WTC11 (cell line): ENCODE data around the gene NDOR1. TPM values are rescaled to one million over a fixed set of nuclear protein-coding genes. Genes with fewer than 3 reads are reported as not detected.

Experiments used
- ATAC-seq: fragments of 200-7000 bp; cut with Tn5 transposase; 2 replicates; pipeline ENCODE4 v1.10.0; 2021; ENCODE audit warnings: mild to moderate bottlenecking, moderate library complexity
- CTCF ChIA-PET: fragments of 300-600 bp; sonication (Branson Sonifier 250); formaldehyde crosslinking; loops from one replicate; lab custom pipeline; 2021; ENCODE audit warnings: antibody characterized with exemption; lab: Charles Lee
- POLR2A ChIA-PET: fragments of 350-600 bp; sonication (Branson Sonifier 250); formaldehyde crosslinking; loops from one replicate; lab custom pipeline; 2021; ENCODE audit warnings: antibody characterized with exemption; lab: Charles Lee
- DNase-seq: peaks from one replicate; pipeline ENCODE4 v3.0.0; 2021; ENCODE audit warnings: low spot score
- H3K27ac Mint-ChIP-seq: 2 replicates; pipeline ENCODE4 v1.8.0; 2021; ENCODE audit warnings: mixed read lengths
- H3K27me3 Mint-ChIP-seq: 2 replicates; pipeline ENCODE4 v1.8.0; 2021; ENCODE audit warnings: low read depth, mild to moderate bottlenecking, moderate library complexity, mixed read lengths
- H3K36me3 Mint-ChIP-seq: 2 replicates; pipeline ENCODE4 v1.8.0; 2021; ENCODE audit warnings: mixed read lengths
- H3K4me1 Mint-ChIP-seq: 2 replicates; pipeline ENCODE4 v1.8.0; 2022; ENCODE audit warnings: mixed read lengths
- H3K4me3 Mint-ChIP-seq: 2 replicates; pipeline ENCODE4 v1.8.0; 2021; ENCODE audit warnings: mild to moderate bottlenecking, moderate library complexity, mixed read lengths
- H3K9me3 Mint-ChIP-seq: 2 replicates; pipeline ENCODE4 v1.8.0; 2021; ENCODE audit warnings: mixed read lengths
- ATF1 ChIP-seq: sonication (generic); formaldehyde crosslinking; IDR thresholded peaks from 2 replicates; pipeline ENCODE4 v1.8.1; 2023; ENCODE audit warnings: mild to moderate bottlenecking, moderate library complexity, missing genetic modification reagents
- ATF2 ChIP-seq: sonication (generic); formaldehyde crosslinking; IDR thresholded peaks from 2 replicates; pipeline ENCODE4 v1.8.1; 2022; ENCODE audit warnings: low read depth, missing genetic modification reagents, borderline replicate concordance
- ATF6 ChIP-seq: sonication (generic); formaldehyde crosslinking; IDR thresholded peaks from 2 replicates; pipeline ENCODE4 v1.8.1; 2023; ENCODE audit warnings: mild to moderate bottlenecking, missing genetic modification reagents
- E2F5 ChIP-seq: sonication (generic); formaldehyde crosslinking; IDR thresholded peaks from 2 replicates; pipeline ENCODE4 v1.8.1; 2022; ENCODE audit warnings: mild to moderate bottlenecking, moderate library complexity, missing genetic modification reagents
- ELF4 ChIP-seq: sonication (generic); formaldehyde crosslinking; IDR thresholded peaks from 2 replicates; pipeline ENCODE4 v1.8.1; 2022; ENCODE audit warnings: low read depth, mild to moderate bottlenecking, moderate library complexity, missing genetic modification reagents
- IRF2 ChIP-seq: sonication (generic); formaldehyde crosslinking; IDR thresholded peaks from 2 replicates; pipeline ENCODE4 v1.8.0; 2022; ENCODE audit warnings: low read depth, missing genetic modification reagents, borderline replicate concordance
- JUN ChIP-seq: sonication (generic); formaldehyde crosslinking; IDR thresholded peaks from 2 replicates; pipeline ENCODE4 v1.8.0; 2023; ENCODE audit warnings: mild to moderate bottlenecking, missing genetic modification reagents
- MXD4 ChIP-seq: fragments of 250-450 bp; sonication (Bioruptor Pico); IDR thresholded peaks from 2 replicates; pipeline ENCODE4 v1.8.0; 2021; ENCODE audit warnings: mild to moderate bottlenecking, moderate library complexity, borderline replicate concordance
- NR1H2 ChIP-seq: sonication (generic); formaldehyde crosslinking; IDR thresholded peaks from 2 replicates; pipeline ENCODE4 v1.9.0; 2021; ENCODE audit warnings: mild to moderate bottlenecking, moderate library complexity, missing genetic modification reagents
- NR3C1 ChIP-seq: sonication (generic); formaldehyde crosslinking; conservative IDR thresholded peaks from 2 replicates; pipeline ENCODE4 v1.8.1; 2023; ENCODE audit warnings: low read depth, mild to moderate bottlenecking, missing genetic modification reagents
- OVOL2 ChIP-seq: fragments of 250-450 bp; sonication (Bioruptor Pico); IDR thresholded peaks from 2 replicates; pipeline ENCODE4 v1.9.0; 2021; ENCODE audit warnings: mild to moderate bottlenecking, borderline replicate concordance
- SMAD3 ChIP-seq: sonication (generic); formaldehyde crosslinking; IDR thresholded peaks from 2 replicates; pipeline ENCODE4 v1.8.0; 2022; ENCODE audit warnings: missing genetic modification reagents, mild to moderate bottlenecking, borderline replicate concordance
- SMAD4 ChIP-seq: sonication (generic); formaldehyde crosslinking; IDR thresholded peaks from 2 replicates; pipeline ENCODE4 v1.8.0; 2022; ENCODE audit warnings: mild to moderate bottlenecking, missing genetic modification reagents
- SP1 ChIP-seq: sonication (generic); formaldehyde crosslinking; conservative IDR thresholded peaks from 2 replicates; pipeline ENCODE4 v1.8.1; 2022; ENCODE audit warnings: missing genetic modification reagents
- USF2 ChIP-seq: sonication (generic); formaldehyde crosslinking; IDR thresholded peaks from 2 replicates; pipeline ENCODE4 v1.8.1; 2023; ENCODE audit warnings: mild to moderate bottlenecking, missing genetic modification reagents, moderate library complexity
- ZNF138 ChIP-seq: sonication (generic); formaldehyde crosslinking; conservative IDR thresholded peaks from 2 replicates; pipeline ENCODE4 v1.8.1; 2022; ENCODE audit warnings: mild to moderate bottlenecking, moderate library complexity, missing genetic modification reagents
- total RNA-seq: library from RNA; stranded (reverse); gene quantifications from 3 replicates; pipeline ENCODE4 v1.2.3, GENCODE V29; 2021
- TF ChIP-seq, protein P1 (sequence below): sonication (generic); formaldehyde crosslinking; IDR thresholded peaks from 2 replicates; pipeline ENCODE4 v1.8.1; 2022; ENCODE audit warnings: missing genetic modification reagents, borderline replicate concordance
- TF ChIP-seq, protein P2 (sequence below): sonication (generic); formaldehyde crosslinking; IDR thresholded peaks from 2 replicates; pipeline ENCODE4 v1.8.1; 2023; ENCODE audit warnings: mild to moderate bottlenecking, missing genetic modification reagents, moderate library complexity
- TF ChIP-seq, protein P3 (sequence below): sonication (generic); formaldehyde crosslinking; IDR thresholded peaks from 2 replicates; pipeline ENCODE4 v1.8.1; 2023; ENCODE audit warnings: mild to moderate bottlenecking, missing genetic modification reagents
- TF ChIP-seq, protein P4 (sequence below): sonication (generic); formaldehyde crosslinking; IDR thresholded peaks from 2 replicates; pipeline ENCODE4 v1.8.1; 2022; ENCODE audit warnings: low read depth, mild to moderate bottlenecking, moderate library complexity, missing genetic modification reagents, borderline replicate concordance

Gene NDOR1
- total RNA-seq, 1 experiment from 2014 or later: 49.0 TPM

- TF ChIP-seq, protein P1, sequence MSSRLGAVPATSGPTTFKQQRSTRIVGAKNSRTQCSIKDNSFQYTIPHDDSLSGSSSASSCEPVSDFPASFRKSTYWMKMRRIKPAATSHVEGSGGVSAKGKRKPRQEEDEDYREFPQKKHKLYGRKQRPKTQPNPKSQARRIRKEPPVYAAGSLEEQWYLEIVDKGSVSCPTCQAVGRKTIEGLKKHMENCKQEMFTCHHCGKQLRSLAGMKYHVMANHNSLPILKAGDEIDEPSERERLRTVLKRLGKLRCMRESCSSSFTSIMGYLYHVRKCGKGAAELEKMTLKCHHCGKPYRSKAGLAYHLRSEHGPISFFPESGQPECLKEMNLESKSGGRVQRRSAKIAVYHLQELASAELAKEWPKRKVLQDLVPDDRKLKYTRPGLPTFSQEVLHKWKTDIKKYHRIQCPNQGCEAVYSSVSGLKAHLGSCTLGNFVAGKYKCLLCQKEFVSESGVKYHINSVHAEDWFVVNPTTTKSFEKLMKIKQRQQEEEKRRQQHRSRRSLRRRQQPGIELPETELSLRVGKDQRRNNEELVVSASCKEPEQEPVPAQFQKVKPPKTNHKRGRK (CRISPR knock-in tag): no peak
- TF ChIP-seq, protein P2, sequence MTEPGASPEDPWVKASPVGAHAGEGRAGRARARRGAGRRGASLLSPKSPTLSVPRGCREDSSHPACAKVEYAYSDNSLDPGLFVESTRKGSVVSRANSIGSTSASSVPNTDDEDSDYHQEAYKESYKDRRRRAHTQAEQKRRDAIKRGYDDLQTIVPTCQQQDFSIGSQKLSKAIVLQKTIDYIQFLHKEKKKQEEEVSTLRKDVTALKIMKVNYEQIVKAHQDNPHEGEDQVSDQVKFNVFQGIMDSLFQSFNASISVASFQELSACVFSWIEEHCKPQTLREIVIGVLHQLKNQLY (CRISPR knock-in tag): no peak
- no peak for TF ChIP-seq E2F5 (CRISPR knock-in tag)
- TF ChIP-seq, protein P3, sequence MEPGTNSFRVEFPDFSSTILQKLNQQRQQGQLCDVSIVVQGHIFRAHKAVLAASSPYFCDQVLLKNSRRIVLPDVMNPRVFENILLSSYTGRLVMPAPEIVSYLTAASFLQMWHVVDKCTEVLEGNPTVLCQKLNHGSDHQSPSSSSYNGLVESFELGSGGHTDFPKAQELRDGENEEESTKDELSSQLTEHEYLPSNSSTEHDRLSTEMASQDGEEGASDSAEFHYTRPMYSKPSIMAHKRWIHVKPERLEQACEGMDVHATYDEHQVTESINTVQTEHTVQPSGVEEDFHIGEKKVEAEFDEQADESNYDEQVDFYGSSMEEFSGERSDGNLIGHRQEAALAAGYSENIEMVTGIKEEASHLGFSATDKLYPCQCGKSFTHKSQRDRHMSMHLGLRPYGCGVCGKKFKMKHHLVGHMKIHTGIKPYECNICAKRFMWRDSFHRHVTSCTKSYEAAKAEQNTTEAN (CRISPR knock-in tag): no peak
Observed at GRCh38 chr9:137231372-137232039, 26.0 kb downstream of the NDOR1 start (continued).

- DNase-seq: no peak
- no peaks in the 10 kb centered on the region for H3K27me3 Mint-ChIP-seq
- no peak for ATAC-seq
- no peaks in the 10 kb centered on the region for H3K9me3 Mint-ChIP-seq
- POLR2A ChIA-PET: no interaction called here
- no peaks in the 10 kb centered on the region for H3K36me3 Mint-ChIP-seq
- H3K4me1 Mint-ChIP-seq: peaks cover 13% of the 10 kb centered on the region
- no peak overlapping the region for H3K4me3 Mint-ChIP-seq
- CTCF ChIA-PET: interaction anchor here (1.2 kb wide), 1 partner anchor 186 kb away, joined by 4 read pairs; the partner anchor contains the start of gene NPDC1
- H3K27ac Mint-ChIP-seq: no peak overlapping the region
- TF ChIP-seq ATF1 (CRISPR knock-in tag) (no peak), IRF2 (no peak), ELF4 (CRISPR knock-in tag) (no peak), USF2 (CRISPR knock-in tag) (no peak), SP1 (CRISPR knock-in tag) (no peak), ZNF138 (CRISPR knock-in tag) (no peak), NR1H2 (no peak), SMAD4 (CRISPR knock-in tag) (no peak), MXD4 (no peak), OVOL2 (CRISPR knock-in tag) (no peak), ATF2 (no peak), SMAD3 (no peak), ATF6 (no peak), NR3C1 (CRISPR knock-in tag) (no peak), JUN (no peak)
- TF ChIP-seq, protein P3 (CRISPR knock-in tag): no peak
- TF ChIP-seq, protein P4, sequence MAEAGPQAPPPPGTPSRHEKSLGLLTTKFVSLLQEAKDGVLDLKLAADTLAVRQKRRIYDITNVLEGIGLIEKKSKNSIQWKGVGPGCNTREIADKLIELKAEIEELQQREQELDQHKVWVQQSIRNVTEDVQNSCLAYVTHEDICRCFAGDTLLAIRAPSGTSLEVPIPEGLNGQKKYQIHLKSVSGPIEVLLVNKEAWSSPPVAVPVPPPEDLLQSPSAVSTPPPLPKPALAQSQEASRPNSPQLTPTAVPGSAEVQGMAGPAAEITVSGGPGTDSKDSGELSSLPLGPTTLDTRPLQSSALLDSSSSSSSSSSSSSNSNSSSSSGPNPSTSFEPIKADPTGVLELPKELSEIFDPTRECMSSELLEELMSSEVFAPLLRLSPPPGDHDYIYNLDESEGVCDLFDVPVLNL (CRISPR knock-in tag): no peak
Observed at GRCh38 chr9:137232101-137232500, 26.6 kb downstream of the NDOR1 start.
